ENCODE measurements around the gene ZFHX3. TPM values are rescaled to one million over a fixed set of nuclear protein-coding genes. Genes with fewer than 3 reads are reported as not detected.

Gene ZFHX3
- total RNA-seq, 3 donors from 2014 or later: 13.8 to 36.0 (median 15.5) TPM

DNA sequence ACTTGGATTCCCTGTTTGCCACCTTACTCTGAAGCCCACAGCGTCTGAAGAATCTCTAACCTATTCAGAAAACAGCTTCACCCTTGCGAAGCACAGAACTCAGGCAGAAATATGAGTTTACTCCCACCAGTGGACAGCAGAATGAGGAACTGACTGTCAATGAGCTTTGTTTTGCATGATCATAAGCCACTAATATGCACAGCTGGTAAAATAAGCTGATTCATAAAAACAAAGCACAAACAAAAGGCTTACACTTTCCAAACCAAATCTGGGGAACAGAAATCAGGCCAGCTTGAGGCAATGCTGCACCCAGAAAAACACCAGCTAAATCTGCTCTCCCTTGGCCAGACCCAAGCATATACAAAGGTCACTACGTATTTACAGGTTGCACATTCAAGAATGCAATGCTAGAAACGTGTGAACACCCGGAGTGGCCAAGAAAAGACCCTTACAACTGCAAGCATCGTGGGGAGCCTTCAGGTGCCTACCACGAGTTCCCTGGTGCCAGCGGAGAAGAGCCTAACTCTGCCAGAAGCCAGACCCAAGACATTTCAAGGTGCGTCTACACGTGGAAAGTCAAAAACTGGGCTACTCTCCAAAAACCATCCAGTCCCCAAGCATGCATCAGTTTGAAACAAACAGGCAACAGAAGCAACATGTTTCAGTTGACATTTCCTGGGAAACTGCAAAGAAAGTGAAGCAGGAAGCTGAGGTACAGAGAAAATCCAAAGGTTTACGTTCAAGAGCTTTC, 207.1 kb downstream of the ZFHX3 start:
- H3K36me3 ChIP-seq (ENCODE audit: low read depth): no peaks in the 10 kb centered on the region
- no peak overlapping the region for H3K4me3 ChIP-seq
- DNase-seq (no peak), ATAC-seq (no peak)
- H3K9me3 ChIP-seq: no peaks in the 10 kb centered on the region
- TF ChIP-seq, protein P1, sequence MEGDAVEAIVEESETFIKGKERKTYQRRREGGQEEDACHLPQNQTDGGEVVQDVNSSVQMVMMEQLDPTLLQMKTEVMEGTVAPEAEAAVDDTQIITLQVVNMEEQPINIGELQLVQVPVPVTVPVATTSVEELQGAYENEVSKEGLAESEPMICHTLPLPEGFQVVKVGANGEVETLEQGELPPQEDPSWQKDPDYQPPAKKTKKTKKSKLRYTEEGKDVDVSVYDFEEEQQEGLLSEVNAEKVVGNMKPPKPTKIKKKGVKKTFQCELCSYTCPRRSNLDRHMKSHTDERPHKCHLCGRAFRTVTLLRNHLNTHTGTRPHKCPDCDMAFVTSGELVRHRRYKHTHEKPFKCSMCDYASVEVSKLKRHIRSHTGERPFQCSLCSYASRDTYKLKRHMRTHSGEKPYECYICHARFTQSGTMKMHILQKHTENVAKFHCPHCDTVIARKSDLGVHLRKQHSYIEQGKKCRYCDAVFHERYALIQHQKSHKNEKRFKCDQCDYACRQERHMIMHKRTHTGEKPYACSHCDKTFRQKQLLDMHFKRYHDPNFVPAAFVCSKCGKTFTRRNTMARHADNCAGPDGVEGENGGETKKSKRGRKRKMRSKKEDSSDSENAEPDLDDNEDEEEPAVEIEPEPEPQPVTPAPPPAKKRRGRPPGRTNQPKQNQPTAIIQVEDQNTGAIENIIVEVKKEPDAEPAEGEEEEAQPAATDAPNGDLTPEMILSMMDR (IDR thresholded peaks at IDR 0.05): no peak
- H3K4me1 ChIP-seq (ENCODE audit: low read depth): no peaks in the 10 kb centered on the region
- intact Hi-C loops (cut with DNase I, micrococcal nuclease): no loop called here

DNA sequence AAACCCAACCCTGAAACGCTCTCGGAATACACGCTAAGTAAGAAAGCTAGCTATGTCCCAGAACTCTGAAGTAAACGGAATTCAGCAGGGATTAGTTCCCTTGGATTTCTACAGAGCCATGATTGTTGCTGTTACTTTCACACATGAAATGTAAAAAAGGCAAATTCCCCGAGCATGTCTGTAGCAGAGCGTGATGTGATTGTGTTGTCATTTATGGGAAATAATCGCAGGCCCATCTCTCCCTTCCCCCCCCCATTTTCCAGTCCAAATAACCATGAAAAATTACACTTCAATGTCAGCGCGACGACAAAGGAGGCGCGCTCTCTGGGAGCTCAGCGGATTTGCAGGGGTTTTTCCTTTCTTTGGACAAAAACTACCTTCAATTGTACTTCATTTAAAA, 209.0 kb downstream of the ZFHX3 start:
- Histone ChIP-seq H3K9me3 (no peaks in the 10 kb centered on the region), H3K36me3 (ENCODE audit: low read depth) (no peaks in the 10 kb centered on the region), H3K4me3 (no peak overlapping the region), H3K4me1 (ENCODE audit: low read depth) (no peaks in the 10 kb centered on the region)
- TF ChIP-seq, protein P1 (IDR thresholded peaks at IDR 0.05): no peak
- no peak for ATAC-seq
- no peak for DNase-seq
- intact Hi-C loops (cut with DNase I, micrococcal nuclease): loop anchor here in 1 of 2 donors (10.0 kb wide), 2 partner anchors 216 to 336 kb away; no protein-coding TSS in a partner anchor

DNA sequence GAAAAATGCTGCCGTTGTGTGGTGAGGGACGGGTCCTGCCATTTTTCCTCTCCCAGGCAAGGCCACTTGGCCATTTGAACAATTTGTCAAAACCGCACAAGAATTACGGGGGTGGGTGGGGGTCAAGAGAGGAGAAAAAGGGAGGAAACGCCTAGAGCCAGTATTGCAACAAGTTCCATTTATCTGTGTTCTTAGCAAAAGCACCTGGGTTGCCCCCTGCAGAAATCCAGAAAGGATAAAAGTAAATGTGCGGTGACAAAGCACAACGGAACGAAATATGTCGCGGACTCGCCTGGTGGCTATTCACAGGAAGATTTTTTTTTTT, 209.4 kb downstream of the ZFHX3 start:
- no peak for DNase-seq
- intact Hi-C loops (cut with DNase I, micrococcal nuclease): loop anchor here in 1 of 2 donors (10.0 kb wide), 2 partner anchors 216 to 336 kb away; no protein-coding TSS in a partner anchor
- TF ChIP-seq, protein P1 (IDR thresholded peaks at IDR 0.05): no peak
- Histone ChIP-seq H3K36me3 (ENCODE audit: low read depth) (no peaks in the 10 kb centered on the region), H3K9me3 (no peaks in the 10 kb centered on the region), H3K4me3 (no peak overlapping the region), H3K4me1 (ENCODE audit: low read depth) (no peaks in the 10 kb centered on the region)
- ATAC-seq: no peak

DNA sequence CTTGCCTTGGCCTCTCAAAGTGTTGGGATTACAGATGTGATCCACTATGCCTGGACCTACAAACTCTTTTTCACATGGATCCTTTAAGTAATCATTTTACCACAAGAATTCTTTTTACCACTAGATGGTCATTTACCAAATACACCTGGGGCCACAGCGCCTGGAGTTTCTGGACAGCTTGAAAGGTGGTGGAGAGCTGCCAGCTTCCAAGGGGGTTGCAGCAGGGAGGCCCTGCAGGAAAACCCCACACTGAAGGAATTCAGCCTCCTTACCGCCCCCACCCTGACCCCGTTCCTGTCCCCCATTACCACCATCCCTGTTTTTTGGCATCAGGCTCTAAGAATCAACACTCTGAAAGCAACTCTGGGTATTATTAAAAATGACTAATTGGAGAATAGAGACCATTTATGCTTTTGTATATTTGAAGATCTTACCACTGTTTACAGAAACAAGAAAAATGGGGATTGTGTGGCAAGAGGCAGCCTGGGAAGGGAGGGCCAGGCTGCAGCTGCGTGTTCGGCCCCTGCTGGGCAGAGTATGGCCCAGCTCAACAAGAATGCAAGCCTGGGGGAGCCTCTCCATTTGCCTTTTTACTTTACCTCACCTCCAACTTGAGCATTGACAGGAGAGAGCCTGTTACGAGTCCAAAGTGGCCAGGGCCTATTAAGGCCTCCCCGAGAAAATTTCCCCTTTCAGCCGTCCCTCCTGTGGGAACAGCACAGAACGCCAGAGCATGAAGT, 209.9 kb downstream of the ZFHX3 start:
- no peaks in the 10 kb centered on the region for H3K4me1 ChIP-seq (ENCODE audit: low read depth)
- DNase-seq (no peak), ATAC-seq (no peak)
- intact Hi-C loops (cut with DNase I, micrococcal nuclease): loop anchor here in 1 of 2 donors (10.0 kb wide), 2 partner anchors 217 to 337 kb away; no protein-coding TSS in a partner anchor
- no peaks in the 10 kb centered on the region for H3K36me3 ChIP-seq (ENCODE audit: low read depth)
- TF ChIP-seq, protein P1 (IDR thresholded peaks at IDR 0.05): no peak
- no peaks in the 10 kb centered on the region for H3K9me3 ChIP-seq
- H3K4me3 ChIP-seq: no peak overlapping the region

DNA sequence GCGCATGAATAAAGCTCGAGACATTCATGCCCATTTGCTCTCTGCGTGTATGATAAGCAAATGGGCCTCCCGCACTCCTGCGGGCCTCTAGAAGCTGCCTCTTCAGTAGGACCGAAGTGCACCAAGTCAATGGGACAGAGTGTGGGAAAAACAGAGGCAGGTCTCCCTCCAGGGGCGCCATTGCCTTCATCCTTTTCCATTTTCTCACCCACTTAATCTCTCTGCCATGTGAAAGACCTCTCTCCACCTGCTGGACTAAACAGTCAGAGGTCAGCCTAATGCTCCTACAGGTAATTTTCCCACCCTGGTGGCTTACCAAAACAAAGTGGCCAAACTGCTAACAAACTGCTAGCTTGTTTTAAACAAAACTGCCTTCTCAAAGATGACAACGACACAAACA, 210.9 kb downstream of the ZFHX3 start:
- intact Hi-C loops (cut with DNase I, micrococcal nuclease): loop anchor here in 1 of 2 donors (10.0 kb wide), 2 partner anchors 218 to 338 kb away; no protein-coding TSS in a partner anchor
- TF ChIP-seq, protein P1 (IDR thresholded peaks at IDR 0.05): no peak
- H3K4me1 ChIP-seq (ENCODE audit: low read depth): no peaks in the 10 kb centered on the region
- DNase-seq (no peak), ATAC-seq (no peak)
- H3K9me3 ChIP-seq: no peaks in the 10 kb centered on the region
- no peak overlapping the region for H3K4me3 ChIP-seq
- H3K36me3 ChIP-seq (ENCODE audit: low read depth): no peaks in the 10 kb centered on the region

Data from mucosa of descending colon (tissue), 3 donors.